Endothelial cell of umbilical vein (primary cell): ENCODE data around the gene TEX9. TPM values are rescaled to one million over a fixed set of nuclear protein-coding genes. Genes with fewer than 3 reads are reported as not detected.
A peak's percentile ranks its signal among the peaks of the same experiment; 100 is the strongest.

Experiments used
- BruUV-seq: library from RNA; stranded (reverse); fragments of 400-500 nt; replicated peaks from 2 replicates; lab custom pipeline; 2021; lab: Mats Ljungman, UMichigan
- CTCF ChIA-PET: fragments of 300-600, 350-600 bp; sonication (Branson Sonifier 250); formaldehyde crosslinking; loops from one replicate; lab custom pipeline; 2021; ENCODE audit warnings: antibody characterized with exemption, inconsistent platforms; lab: Charles Lee
- POLR2A ChIA-PET: fragments of 300-600, 350-600 bp; sonication (Branson Sonifier 250); formaldehyde crosslinking; loops from one replicate; lab custom pipeline; 2021; ENCODE audit warnings: antibody characterized with exemption, inconsistent platforms; lab: Charles Lee
- DNase-seq: peaks from one replicate; pipeline ENCODE4 v3.0.0-alpha.2; 2011; ENCODE audit warnings: low read depth, low spot score
- FAIRE-seq: peaks from 2 replicates; lab custom pipeline; 2011; peaks lifted over from hg19 to GRCh38; lab: Jason Lieb, UNC
- H2AFZ ChIP-seq: 2 replicates; pipeline ENCODE4 v1.6.0; 2012; ENCODE audit warnings: low read depth, low read length, control low read depth, inconsistent platforms
- H3K27ac ChIP-seq: 2 replicates; pipeline ENCODE4 v1.5.1; 2011; ENCODE audit warnings: low read depth, mild to moderate bottlenecking, control low read depth, low read length, moderate library complexity; ENCODE audit not compliant: insufficient read depth
- H3K27me3 ChIP-seq, 2 experiments: 2 replicates each; pipeline versions ENCODE4 v1.6.0 to v1.6.1; 2011; ENCODE audit warnings: low read length in 2 of 2, mixed read lengths in 1 of 2; ENCODE audit not compliant: control insufficient read depth in 2 of 2, insufficient read depth in 2 of 2
- H3K36me3 ChIP-seq, 2 experiments: 2 replicates in 1 of 2; 3 replicates in 1 of 2; pipeline ENCODE4 v1.5.1; 2011; ENCODE audit warnings: low read length in 2 of 2, mild to moderate bottlenecking in 1 of 2, moderate library complexity in 1 of 2; ENCODE audit not compliant: control insufficient read depth in 2 of 2, insufficient read depth in 2 of 2; ENCODE audit errors: extremely low read depth in 1 of 2
- H3K4me1 ChIP-seq: 3 replicates; pipeline ENCODE4 v1.5.1; 2011; ENCODE audit warnings: mild to moderate bottlenecking, low read length; ENCODE audit not compliant: control insufficient read depth, insufficient read depth; ENCODE audit errors: extremely low read depth
- H3K4me2 ChIP-seq: 2 replicates; pipeline ENCODE4 v1.6.1; 2011; ENCODE audit warnings: low read length, control low read depth, mixed read lengths; ENCODE audit not compliant: insufficient read depth
- H3K4me3 ChIP-seq, 3 experiments: fragments of 200-600 bp in 1 of 3; sonication (generic), shearing (Covaris generic) in 1 of 3; replicated peaks in 1 of 3; 2 replicates each; pipeline ENCODE4 v1.5.1; 2011 to 2016; ENCODE audit warnings: control low read depth in 3 of 3, low read length in 3 of 3, mild to moderate bottlenecking in 2 of 3, inconsistent platforms in 1 of 3, low read depth in 1 of 3, moderate library complexity in 1 of 3; ENCODE audit not compliant: insufficient read depth in 1 of 3
- H3K79me2 ChIP-seq: 2 replicates; pipeline ENCODE4 v1.6.0; 2012; ENCODE audit warnings: low read length, inconsistent platforms; ENCODE audit not compliant: control insufficient read depth, insufficient read depth
- H3K9ac ChIP-seq: replicated peaks from 2 replicates; pipeline ENCODE3; 2011; ENCODE audit warnings: low read length, control low read depth; ENCODE audit not compliant: insufficient read depth; ENCODE audit errors: extremely low read depth
- H3K9me1 ChIP-seq: replicated peaks from 3 replicates; pipeline ENCODE4 v1.6.0; 2011; ENCODE audit warnings: mild to moderate bottlenecking, low read length; ENCODE audit not compliant: control insufficient read depth, insufficient read depth; ENCODE audit errors: extremely low read depth
- H3K9me3 ChIP-seq: replicated peaks from 2 replicates; pipeline ENCODE4 v1.5.1; 2012; ENCODE audit warnings: low read length, inconsistent platforms; ENCODE audit not compliant: control insufficient read depth, insufficient read depth
- H4K20me1 ChIP-seq: replicated peaks from 2 replicates; pipeline ENCODE3; 2011; ENCODE audit warnings: mild to moderate bottlenecking, low read length; ENCODE audit not compliant: control insufficient read depth, insufficient read depth; ENCODE audit errors: extremely low read depth
- CTCF ChIP-seq, 2 donors: IDR thresholded peaks; 1 replicate in 1 of 2; 2 replicates in 1 of 2; pipeline ENCODE4 v1.5.1; 2011; ENCODE audit warnings: low read length in 2 of 2, mild to moderate bottlenecking in 2 of 2, moderate library complexity in 2 of 2, control low read depth in 1 of 2, inconsistent platforms in 1 of 2, low read depth in 1 of 2; ENCODE audit not compliant: insufficient read depth in 1 of 2; ENCODE audit errors: extremely low read depth in 1 of 2
- EZH2 ChIP-seq: IDR thresholded peaks from 2 replicates; pipeline ENCODE4 v1.6.1; 2012; ENCODE audit warnings: borderline replicate concordance, low read depth, mild to moderate bottlenecking, moderate library complexity, low read length, inconsistent platforms; ENCODE audit not compliant: severe bottlenecking
- FOS ChIP-seq: IDR thresholded peaks from 2 replicates; pipeline ENCODE4 v1.6.1; 2011; ENCODE audit warnings: mild to moderate bottlenecking, low read length, moderate library complexity, borderline replicate concordance; ENCODE audit not compliant: insufficient read depth
- GATA2 ChIP-seq: IDR thresholded peaks from 2 replicates; pipeline ENCODE4 v1.7.0; 2011; ENCODE audit warnings: low read depth, mild to moderate bottlenecking, moderate library complexity, mixed read lengths, low read length; ENCODE audit not compliant: insufficient read length, insufficient read depth
- JUN ChIP-seq: IDR thresholded peaks from 2 replicates; pipeline ENCODE4 v1.6.1; 2011; ENCODE audit warnings: borderline replicate concordance, low read depth; ENCODE audit not compliant: insufficient read length, insufficient read depth
- MAX ChIP-seq: IDR thresholded peaks from 2 replicates; pipeline ENCODE4 v1.6.1; 2011; ENCODE audit not compliant: insufficient read depth, insufficient read length
- MYC ChIP-seq: IDR thresholded peaks from one replicate; pipeline ENCODE4 v1.6.1; 2011; ENCODE audit warnings: mild to moderate bottlenecking, low read depth, low read length
- POLR2A ChIP-seq: IDR thresholded peaks from 2 replicates; pipeline ENCODE4 v1.6.1; 2012; ENCODE audit warnings: low read depth, mild to moderate bottlenecking, control low read depth, low read length
- POLR2AphosphoS5 ChIP-seq: IDR thresholded peaks from 2 replicates; pipeline ENCODE4 v1.6.1; 2012; ENCODE audit warnings: low read depth, mild to moderate bottlenecking, control low read depth, low read length, moderate library complexity; ENCODE audit not compliant: insufficient read depth
- dilution Hi-C: fragments of 300-500 bp; cut with MboI; formaldehyde crosslinking; loops from one replicate; pipeline ENCODE4 v1.15.0; 2019; ENCODE audit warnings: low sequenced_read_pairs; ENCODE audit not compliant: extremely low pct_ligation_motif_present
- intact Hi-C: fragments of 100-400 bp; cut with micrococcal nuclease; formaldehyde crosslinking; loops from one replicate; pipeline ENCODE4 v1.10.0; 2022
- polyA plus RNA-seq, 4 experiments: library from polyadenylated mRNA; depleted of rRNA in 3 of 4; stranded (reverse) in 3 of 4; unstranded in 1 of 4; fragments of >200 nt; gene quantifications; 2 replicates each; pipeline versions ENCODE4 v1.2.1 to v1.2.3, GENCODE V29; 2011 to 2012; ENCODE audit warnings: missing spikeins in 1 of 4
- total RNA-seq: library from RNA; stranded (reverse); gene quantifications from 2 replicates; pipeline ENCODE4 v1.2.3, GENCODE V29; 2021

TEX9 gene
- total and polyA plus RNA-seq, 2 donors (not counting 3 experiments of a cell fraction or from before 2014, with no cell fraction given): 0.33 to 1.7 TPM

- Histone ChIP-seq H3K9me1 (no peaks in the 10 kb centered on the region), H3K9ac (no peak overlapping the region), H3K9me3 (no peaks in the 10 kb centered on the region), H3K79me2 (no peaks in the 10 kb centered on the region), H3K36me3 (no peaks in the 10 kb centered on the region), H3K4me1 (peaks cover 3% of the 10 kb centered on the region), H3K4me2 (peak overlapping the region; percentile 33), H3K27ac (no peak overlapping the region), H3K4me3 (peak overlapping the region in 1 of 3 experiments; percentile 38), H2AFZ (peak overlapping the region; percentile 70), H3K27me3 (peaks cover 10 to 22% of the 10 kb centered on the region in 2 experiments), H4K20me1 (no peaks in the 10 kb centered on the region)
- dilution Hi-C loops: no loop called here
- intact Hi-C loops: no loop called here
- ChIA-PET POLR2A (no interaction called here), CTCF (no interaction called here)
- no peak for TF ChIP-seq MAX
- no peak for TF ChIP-seq MYC
- TF ChIP-seq FOS: no peak
- TF ChIP-seq JUN: no peak
- TF ChIP-seq POLR2A: no peak
- no peak for TF ChIP-seq CTCF (IDR thresholded peaks at IDR 0.05; ENCODE audit: extremely low read depth in 1 of 2, insufficient read depth in 1 of 2, low read depth in 1 of 2, low read length in 2 of 2)
- TF ChIP-seq GATA2: no peak
- TF ChIP-seq EZH2: no peak
- TF ChIP-seq POLR2AphosphoS5: no peak
- FAIRE-seq (peak; percentile 49), DNase-seq (peak; percentile 24)
- BruUV-seq: no TSS peak
Observed at GRCh38 chr15:56468401-56468800, 103.2 kb downstream of the TEX9 start.
